Rectal smooth muscle tissue (tissue), 1 donor: Measurements from ENCODE around the gene TMEM129.
A peak's percentile ranks its signal among the peaks of the same experiment; 100 is the strongest.

Experiments
- H3K27ac ChIP-seq: one replicate; pipeline ENCODE4 v1.7.0; 2013; ENCODE audit warnings: low read depth, low read length, inconsistent platforms
- H3K27me3 ChIP-seq: one replicate; pipeline ENCODE4 v1.7.0; 2013; ENCODE audit warnings: low read length; ENCODE audit not compliant: control insufficient read depth, insufficient read depth
- H3K36me3 ChIP-seq: one replicate; pipeline ENCODE4 v1.7.0; 2013; ENCODE audit warnings: low read length; ENCODE audit not compliant: control insufficient read depth, insufficient read depth
- H3K4me1 ChIP-seq: one replicate; pipeline ENCODE4 v1.7.0; 2013; ENCODE audit warnings: low read length; ENCODE audit not compliant: control insufficient read depth, insufficient read depth
- H3K4me3 ChIP-seq: one replicate; pipeline ENCODE4 v1.7.0; 2013; ENCODE audit warnings: low read length
- H3K9ac ChIP-seq: one replicate; pipeline ENCODE4 v1.7.0; 2013; ENCODE audit warnings: low read length

The TMEM129 gene

GRCh38 chr4:1735215-1735614 is 14.1 kb upstream of the TMEM129 start:
- Histone ChIP-seq H3K4me1 (no peaks in the 10 kb centered on the region), H3K36me3 (peaks cover 21% of the 10 kb centered on the region)

GRCh38 chr4:1732911-1733310 is 11.8 kb upstream of the TMEM129 start:
- Histone ChIP-seq H3K4me1 (no peaks in the 10 kb centered on the region), H3K27ac (no peak overlapping the region), H3K36me3 (peaks cover 16% of the 10 kb centered on the region), H3K4me3 (no peak overlapping the region), H3K27me3 (no peaks in the 10 kb centered on the region), H3K9ac (no peak overlapping the region)

More at GRCh38 chr4:1735215-1735614, 14.1 kb upstream of the TMEM129 start:
- H3K27me3 ChIP-seq: no peaks in the 10 kb centered on the region
- no peak overlapping the region for H3K27ac ChIP-seq
- H3K9ac ChIP-seq: no peak overlapping the region
- no peak overlapping the region for H3K4me3 ChIP-seq

GRCh38 chr4:1731180-1731579 is 10.1 kb upstream of the TMEM129 start:
- H3K27ac ChIP-seq: no peak overlapping the region
- H3K9ac ChIP-seq: no peak overlapping the region
- H3K36me3 ChIP-seq: peaks cover 7% of the 10 kb centered on the region
- no peak overlapping the region for H3K4me3 ChIP-seq
- H3K4me1 ChIP-seq: no peaks in the 10 kb centered on the region
- no peaks in the 10 kb centered on the region for H3K27me3 ChIP-seq

DNA sequence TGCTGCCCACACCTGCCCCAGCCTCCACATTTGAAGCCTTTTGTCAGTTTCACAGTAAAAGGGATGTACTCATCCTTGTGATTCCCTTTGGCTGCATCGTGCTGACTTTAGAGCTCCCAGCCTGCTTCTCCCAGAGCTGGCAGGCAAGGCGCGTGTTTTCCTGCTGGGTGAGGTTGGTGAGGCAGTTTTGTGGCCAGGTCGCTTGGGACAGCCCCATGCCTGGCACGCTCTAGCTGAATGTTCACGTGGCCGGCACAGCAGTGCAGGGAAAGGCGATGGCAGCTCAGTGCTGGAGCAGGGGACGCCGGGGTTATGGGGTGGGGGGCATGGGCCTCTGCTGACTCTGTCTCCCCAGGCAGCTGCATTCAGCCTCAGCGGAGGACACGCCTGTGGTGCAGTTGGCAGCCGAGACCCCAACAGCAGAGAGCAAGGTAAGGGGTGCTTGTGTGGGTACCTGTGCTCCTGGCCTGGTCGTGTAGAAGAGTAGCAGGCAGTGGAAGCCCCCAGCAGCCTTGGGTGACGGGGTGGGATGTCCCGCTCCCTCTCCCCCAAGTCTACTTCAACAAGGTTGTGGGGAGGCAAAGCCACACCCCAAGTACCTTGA is 9.5 kb upstream of the TMEM129 start:
- Histone ChIP-seq H3K4me3 (no peak overlapping the region), H3K27me3 (no peaks in the 10 kb centered on the region), H3K27ac (no peak overlapping the region), H3K36me3 (peaks cover 5% of the 10 kb centered on the region), H3K4me1 (no peaks in the 10 kb centered on the region), H3K9ac (no peak overlapping the region)

DNA sequence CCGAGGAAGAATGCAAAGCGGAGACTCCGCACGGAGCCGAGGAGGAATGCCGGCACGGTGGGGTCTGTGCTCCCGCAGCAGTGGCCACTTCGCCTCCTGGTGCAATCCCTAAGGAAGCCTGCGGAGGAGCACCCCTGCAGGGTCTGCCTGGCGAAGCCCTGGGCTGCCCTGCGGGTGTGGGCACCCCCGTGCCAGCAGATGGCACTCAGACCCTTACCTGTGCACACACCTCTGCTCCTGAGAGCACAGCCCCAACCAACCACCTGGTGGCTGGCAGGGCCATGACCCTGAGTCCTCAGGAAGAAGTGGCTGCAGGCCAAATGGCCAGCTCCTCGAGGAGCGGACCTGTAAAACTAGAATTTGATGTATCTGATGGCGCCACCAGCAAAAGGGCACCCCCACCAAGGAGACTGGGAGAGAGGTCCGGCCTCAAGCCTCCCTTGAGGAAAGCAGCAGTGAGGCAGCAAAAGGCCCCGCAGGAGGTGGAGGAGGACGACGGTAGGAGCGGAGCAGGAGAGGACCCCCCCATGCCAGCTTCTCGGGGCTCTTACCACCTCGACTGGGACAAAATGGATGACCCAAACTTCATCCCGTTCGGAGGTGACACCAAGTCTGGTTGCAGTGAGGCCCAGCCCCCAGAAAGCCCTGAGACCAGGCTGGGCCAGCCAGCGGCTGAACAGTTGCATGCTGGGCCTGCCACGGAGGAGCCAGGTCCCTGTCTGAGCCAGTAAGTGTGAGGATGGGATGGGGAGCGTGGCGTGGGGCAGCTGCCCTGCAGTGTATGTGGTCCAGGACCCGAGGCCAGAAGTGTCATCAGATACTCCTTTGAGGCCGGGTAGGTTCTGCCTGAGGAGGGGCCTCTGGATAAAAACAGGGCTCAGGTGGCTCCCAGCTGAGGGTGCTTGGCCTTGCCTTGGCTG is 7.2 kb upstream of the TMEM129 start:
- Histone ChIP-seq H3K27ac (no peak overlapping the region), H3K4me1 (no peaks in the 10 kb centered on the region), H3K36me3 (peaks cover 3% of the 10 kb centered on the region), H3K9ac (no peak overlapping the region), H3K4me3 (no peak overlapping the region), H3K27me3 (no peaks in the 10 kb centered on the region)

DNA sequence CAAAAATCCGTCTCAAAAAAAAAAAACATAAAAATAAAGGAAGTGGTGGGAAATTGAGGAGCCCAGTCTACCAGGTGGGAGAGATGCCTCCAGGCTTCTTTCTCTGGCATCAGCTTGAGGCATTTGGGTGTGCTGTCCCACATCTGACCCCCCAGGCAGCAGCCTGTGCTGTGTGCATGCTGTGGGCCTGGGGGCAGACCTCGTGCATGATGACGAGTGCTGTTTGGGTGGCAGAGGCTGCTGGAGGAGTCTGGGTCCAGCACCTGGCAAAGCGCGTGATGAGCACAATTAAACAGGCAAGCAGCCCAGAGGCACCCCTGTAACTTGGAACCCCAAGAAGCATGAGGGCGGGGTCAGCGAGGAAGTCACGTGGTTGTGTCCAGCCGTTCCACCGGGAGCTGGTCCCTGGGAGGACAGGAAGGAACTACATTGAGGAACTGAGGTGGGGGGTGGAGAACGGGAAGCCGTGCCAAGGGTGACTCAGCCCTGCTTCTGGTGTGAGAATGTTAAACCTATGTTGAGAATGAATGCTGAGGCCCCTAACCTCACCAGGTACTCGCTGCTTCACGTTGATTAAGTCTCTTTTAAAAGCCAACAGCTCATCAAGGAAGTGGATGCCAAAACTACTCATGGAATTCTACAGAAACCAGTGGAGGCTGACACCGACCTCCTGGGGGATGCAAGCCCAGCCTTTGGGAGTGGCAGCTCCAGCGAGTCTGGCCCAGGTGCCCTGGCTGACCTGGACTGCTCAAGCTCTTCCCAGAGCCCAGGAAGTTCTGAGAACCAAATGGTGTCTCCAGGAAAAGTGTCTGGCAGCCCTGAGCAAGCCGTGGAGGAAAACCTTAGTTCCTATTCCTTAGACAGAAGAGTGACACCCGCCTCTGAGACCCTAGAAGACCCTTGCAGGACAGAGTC is 6.3 kb upstream of the TMEM129 start:
- no peaks in the 10 kb centered on the region for H3K27me3 ChIP-seq
- no peak overlapping the region for H3K9ac ChIP-seq
- H3K4me1 ChIP-seq: no peaks in the 10 kb centered on the region
- no peak overlapping the region for H3K4me3 ChIP-seq
- peaks cover 2% of the 10 kb centered on the region for H3K36me3 ChIP-seq
- H3K27ac ChIP-seq: no peak overlapping the region

DNA sequence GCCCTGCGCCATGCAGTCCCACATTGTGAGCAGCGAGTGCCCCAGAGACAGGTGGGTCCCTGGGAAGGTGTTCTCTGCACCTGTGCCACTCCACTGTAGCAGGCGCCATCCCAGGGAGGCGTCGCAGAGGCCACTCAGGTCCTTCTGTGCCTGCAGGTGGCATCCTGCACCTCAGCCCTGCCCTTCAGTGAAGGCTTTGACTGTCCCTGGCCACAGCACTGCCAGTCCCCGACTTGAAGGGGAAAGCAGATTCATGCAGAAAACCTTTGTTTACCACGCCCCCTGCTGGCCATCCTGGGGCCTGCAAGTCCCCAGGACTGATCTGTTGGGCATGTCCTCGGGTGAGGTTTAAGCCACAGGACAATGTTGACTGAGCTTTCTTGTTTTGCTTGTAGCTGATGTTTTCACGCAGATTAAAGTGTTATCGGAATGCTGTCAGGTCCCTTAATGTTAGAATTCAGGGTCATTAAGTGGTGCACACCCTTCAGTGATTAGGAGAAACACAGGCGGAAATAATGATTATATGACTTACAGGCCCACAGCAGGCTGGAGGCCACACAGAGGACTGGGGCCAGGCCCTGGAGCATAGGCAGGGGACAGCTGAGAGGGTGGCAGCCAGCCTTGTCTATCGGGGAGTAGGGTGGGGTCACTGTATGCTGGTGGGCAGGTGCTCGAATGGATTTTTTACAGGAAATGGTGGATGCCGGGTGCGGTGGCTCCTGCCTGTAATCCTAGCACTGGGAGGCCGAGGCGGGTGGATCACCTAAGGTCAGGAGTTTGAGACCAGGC is 5.2 kb upstream of the TMEM129 start:
- Histone ChIP-seq H3K27me3 (no peaks in the 10 kb centered on the region), H3K27ac (no peak overlapping the region), H3K4me1 (no peaks in the 10 kb centered on the region), H3K9ac (no peak overlapping the region), H3K36me3 (no peaks in the 10 kb centered on the region), H3K4me3 (no peak overlapping the region)

- no peak overlapping the region for H3K9ac ChIP-seq
- H3K27ac ChIP-seq: no peak overlapping the region
- H3K4me1 ChIP-seq: no peaks in the 10 kb centered on the region
- H3K36me3 ChIP-seq: no peaks in the 10 kb centered on the region
- no peak overlapping the region for H3K4me3 ChIP-seq
- H3K27me3 ChIP-seq: no peaks in the 10 kb centered on the region
These were observed 4.4 kb upstream of the TMEM129 start for GRCh38 chr4:1725521-1725920.

DNA sequence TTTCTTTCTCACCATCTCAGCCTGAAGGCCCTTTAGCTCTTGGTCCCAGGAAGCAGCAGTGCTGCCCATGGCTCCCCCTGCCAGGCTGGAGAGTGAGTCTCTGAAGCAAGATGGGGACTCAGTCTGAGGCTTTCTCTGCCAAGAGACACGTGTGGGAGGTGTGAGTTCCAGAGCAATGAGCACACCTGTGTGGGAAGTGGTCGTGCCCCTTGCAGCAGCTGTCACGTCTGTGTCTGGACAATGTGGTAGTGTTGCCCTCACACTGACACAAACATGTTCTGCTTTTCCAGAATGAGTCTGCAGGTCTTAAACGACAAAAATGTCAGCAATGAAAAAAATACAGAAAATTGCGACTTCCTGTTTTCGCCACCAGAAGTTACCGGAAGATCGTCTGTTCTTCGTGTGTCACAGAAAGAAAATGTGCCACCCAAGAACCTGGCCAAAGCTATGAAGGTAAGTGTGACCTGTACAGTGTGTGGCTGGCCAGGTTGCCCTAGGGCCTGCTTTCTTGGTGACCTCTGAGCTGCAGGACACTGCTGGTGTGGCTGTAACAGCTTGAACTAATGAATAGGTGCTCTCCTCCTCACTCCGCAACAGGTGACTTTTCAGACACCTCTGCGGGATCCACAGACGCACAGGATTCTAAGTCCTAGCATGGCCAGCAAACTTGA is 2.1 kb upstream of the TMEM129 start:
- Histone ChIP-seq H3K4me3 (peak overlapping the region; percentile 17), H3K27me3 (no peaks in the 10 kb centered on the region), H3K36me3 (peaks cover 3% of the 10 kb centered on the region), H3K27ac (no peak overlapping the region), H3K9ac (peak overlapping the region; percentile 28), H3K4me1 (peaks cover 9% of the 10 kb centered on the region)

DNA sequence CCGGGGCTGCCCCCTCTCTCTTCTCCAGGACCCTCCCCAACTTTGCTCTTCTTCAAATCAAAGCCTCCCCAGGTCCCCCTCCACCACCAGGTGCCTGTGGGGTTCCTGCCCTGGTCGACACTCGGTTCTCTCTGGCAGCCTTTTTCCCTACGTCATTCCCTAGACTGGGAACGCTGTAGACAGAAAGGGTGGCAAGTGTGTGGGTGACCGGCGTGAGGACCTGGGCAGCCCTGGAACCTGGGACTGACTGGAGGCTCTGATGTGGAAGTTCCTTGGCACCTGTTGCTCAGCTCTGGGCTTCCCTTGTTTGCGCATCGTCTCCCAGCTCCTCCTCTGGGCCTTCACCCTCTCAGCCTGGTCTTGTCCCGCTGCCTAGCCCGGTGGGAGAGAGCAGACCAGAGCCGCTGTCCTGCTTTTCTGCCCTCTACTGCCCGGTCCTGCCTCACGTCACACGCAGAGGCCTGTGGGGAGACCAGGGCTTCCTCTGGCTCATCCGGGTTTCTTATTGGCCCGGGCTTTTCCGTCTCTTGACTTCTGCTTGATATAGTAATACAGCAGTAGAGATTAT is 1.5 kb upstream of the TMEM129 start:
- peak overlapping the region; percentile 44 for H3K4me3 ChIP-seq
- H3K4me1 ChIP-seq: peaks cover 9% of the 10 kb centered on the region
- peak overlapping the region; percentile 28 for H3K9ac ChIP-seq
- H3K36me3 ChIP-seq: peaks cover 3% of the 10 kb centered on the region
- no peak overlapping the region for H3K27ac ChIP-seq
- no peaks in the 10 kb centered on the region for H3K27me3 ChIP-seq
